ENCODE data around the gene PCNX2.

DNA sequence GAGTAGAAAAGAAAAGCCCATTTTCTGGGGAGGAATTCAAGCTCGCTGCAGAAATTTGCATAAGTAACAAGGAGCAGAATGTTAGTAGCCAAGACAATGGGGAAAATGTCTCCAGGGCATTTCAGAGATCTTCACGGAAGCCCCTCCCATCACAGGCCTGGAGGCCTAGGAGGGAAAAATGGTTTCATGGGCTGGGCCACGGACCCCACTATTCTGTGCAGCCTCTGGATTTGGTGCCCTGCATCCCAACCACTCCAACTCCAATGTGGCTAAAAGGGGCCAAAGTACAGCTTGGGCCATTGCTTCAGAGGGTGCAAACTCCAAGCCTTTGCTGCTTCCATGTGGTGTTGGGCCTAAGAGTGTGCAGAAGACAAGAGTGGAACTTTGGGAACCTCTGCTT is 302.0 kb downstream of the PCNX2 start:
- TF ChIP-seq NFYB (IDR thresholded peaks at IDR 0.05; ENCODE audit: insufficient read depth, low read depth, low read length) (no peak), MAX (IDR thresholded peaks at IDR 0.05; ENCODE audit: low read depth, low read length) (no peak), SREBF2 (IDR thresholded peaks at IDR 0.05; ENCODE audit: low read length) (no peak)
- TF ChIP-seq, protein P1, sequence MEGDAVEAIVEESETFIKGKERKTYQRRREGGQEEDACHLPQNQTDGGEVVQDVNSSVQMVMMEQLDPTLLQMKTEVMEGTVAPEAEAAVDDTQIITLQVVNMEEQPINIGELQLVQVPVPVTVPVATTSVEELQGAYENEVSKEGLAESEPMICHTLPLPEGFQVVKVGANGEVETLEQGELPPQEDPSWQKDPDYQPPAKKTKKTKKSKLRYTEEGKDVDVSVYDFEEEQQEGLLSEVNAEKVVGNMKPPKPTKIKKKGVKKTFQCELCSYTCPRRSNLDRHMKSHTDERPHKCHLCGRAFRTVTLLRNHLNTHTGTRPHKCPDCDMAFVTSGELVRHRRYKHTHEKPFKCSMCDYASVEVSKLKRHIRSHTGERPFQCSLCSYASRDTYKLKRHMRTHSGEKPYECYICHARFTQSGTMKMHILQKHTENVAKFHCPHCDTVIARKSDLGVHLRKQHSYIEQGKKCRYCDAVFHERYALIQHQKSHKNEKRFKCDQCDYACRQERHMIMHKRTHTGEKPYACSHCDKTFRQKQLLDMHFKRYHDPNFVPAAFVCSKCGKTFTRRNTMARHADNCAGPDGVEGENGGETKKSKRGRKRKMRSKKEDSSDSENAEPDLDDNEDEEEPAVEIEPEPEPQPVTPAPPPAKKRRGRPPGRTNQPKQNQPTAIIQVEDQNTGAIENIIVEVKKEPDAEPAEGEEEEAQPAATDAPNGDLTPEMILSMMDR (IDR thresholded peaks at IDR 0.05 in 2 of 3, conservative IDR thresholded peaks at IDR 0.05 in 1 of 3; ENCODE audit: control insufficient read depth in 2 of 3, extremely low read depth in 1 of 3, insufficient read depth in 1 of 3, low read depth in 3 of 3, low read length in 3 of 3), result no peak
- TF ChIP-seq, protein P2, sequence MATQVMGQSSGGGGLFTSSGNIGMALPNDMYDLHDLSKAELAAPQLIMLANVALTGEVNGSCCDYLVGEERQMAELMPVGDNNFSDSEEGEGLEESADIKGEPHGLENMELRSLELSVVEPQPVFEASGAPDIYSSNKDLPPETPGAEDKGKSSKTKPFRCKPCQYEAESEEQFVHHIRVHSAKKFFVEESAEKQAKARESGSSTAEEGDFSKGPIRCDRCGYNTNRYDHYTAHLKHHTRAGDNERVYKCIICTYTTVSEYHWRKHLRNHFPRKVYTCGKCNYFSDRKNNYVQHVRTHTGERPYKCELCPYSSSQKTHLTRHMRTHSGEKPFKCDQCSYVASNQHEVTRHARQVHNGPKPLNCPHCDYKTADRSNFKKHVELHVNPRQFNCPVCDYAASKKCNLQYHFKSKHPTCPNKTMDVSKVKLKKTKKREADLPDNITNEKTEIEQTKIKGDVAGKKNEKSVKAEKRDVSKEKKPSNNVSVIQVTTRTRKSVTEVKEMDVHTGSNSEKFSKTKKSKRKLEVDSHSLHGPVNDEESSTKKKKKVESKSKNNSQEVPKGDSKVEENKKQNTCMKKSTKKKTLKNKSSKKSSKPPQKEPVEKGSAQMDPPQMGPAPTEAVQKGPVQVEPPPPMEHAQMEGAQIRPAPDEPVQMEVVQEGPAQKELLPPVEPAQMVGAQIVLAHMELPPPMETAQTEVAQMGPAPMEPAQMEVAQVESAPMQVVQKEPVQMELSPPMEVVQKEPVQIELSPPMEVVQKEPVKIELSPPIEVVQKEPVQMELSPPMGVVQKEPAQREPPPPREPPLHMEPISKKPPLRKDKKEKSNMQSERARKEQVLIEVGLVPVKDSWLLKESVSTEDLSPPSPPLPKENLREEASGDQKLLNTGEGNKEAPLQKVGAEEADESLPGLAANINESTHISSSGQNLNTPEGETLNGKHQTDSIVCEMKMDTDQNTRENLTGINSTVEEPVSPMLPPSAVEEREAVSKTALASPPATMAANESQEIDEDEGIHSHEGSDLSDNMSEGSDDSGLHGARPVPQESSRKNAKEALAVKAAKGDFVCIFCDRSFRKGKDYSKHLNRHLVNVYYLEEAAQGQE (IDR thresholded peaks at IDR 0.05; ENCODE audit: low read depth, low read length), result no peak

Measured in GM12878 (cell line).